PFSK-1 (cell line): Measurements from ENCODE around the gene TSEN15.

ENCODE experiments used
- FOXP2 ChIP-seq: optimal IDR thresholded peaks from 2 replicates; pipeline ENCODE3; 2011; ENCODE audit warnings: borderline replicate concordance, control low read depth, inconsistent platforms; ENCODE audit not compliant: insufficient read depth; ENCODE audit errors: extremely low read length, extremely low read depth
- POLR2AphosphoS5 ChIP-seq: IDR thresholded peaks from 2 replicates; pipeline ENCODE4 v1.6.1; 2012; ENCODE audit warnings: low read depth, mild to moderate bottlenecking, control low read depth, low read length, moderate library complexity
- REST ChIP-seq, 2 experiments: IDR thresholded peaks; 2 replicates each; pipeline versions ENCODE4 v1.6.1 to v1.8.0; 2011 to 2012; ENCODE audit warnings: low read depth in 2 of 2, low read length in 2 of 2, control low read depth in 1 of 2, inconsistent platforms in 1 of 2, mild to moderate bottlenecking in 1 of 2, moderate library complexity in 1 of 2; ENCODE audit not compliant: insufficient read depth in 1 of 2
- SIN3A ChIP-seq: IDR thresholded peaks from 2 replicates; pipeline ENCODE4 v1.6.1; 2012; ENCODE audit warnings: mild to moderate bottlenecking, low read length, moderate library complexity, borderline replicate concordance; ENCODE audit not compliant: insufficient read depth
- TAF1 ChIP-seq: IDR thresholded peaks from 2 replicates; pipeline ENCODE4 v1.6.1; 2012; ENCODE audit warnings: low read length, control low read depth, borderline replicate concordance; ENCODE audit not compliant: insufficient read depth

TSEN15 gene

GRCh38 chr1:184019069-184019468 is 32.5 kb upstream of the TSEN15 start:
- TF ChIP-seq REST (IDR thresholded peaks at IDR 0.05; ENCODE audit: insufficient read depth in 1 of 2, low read depth in 2 of 2, low read length in 2 of 2) (no peak), FOXP2 (no peak), POLR2AphosphoS5 (no peak), SIN3A (no peak), TAF1 (no peak)

- no peak for TF ChIP-seq SIN3A
Observed at GRCh38 chr1:184019506-184019905, 32.0 kb upstream of the TSEN15 start.

- TF ChIP-seq FOXP2, result no peak
- TF ChIP-seq POLR2AphosphoS5, result no peak
- no peak for TF ChIP-seq REST (IDR thresholded peaks at IDR 0.05; ENCODE audit: insufficient read depth in 1 of 2, low read depth in 2 of 2, low read length in 2 of 2)
- no peak for TF ChIP-seq SIN3A
- TF ChIP-seq TAF1, result no peak
Observed at GRCh38 chr1:184020328-184020727, 31.2 kb upstream of the TSEN15 start.

GRCh38 chr1:184020855-184021254 is 30.7 kb upstream of the TSEN15 start:
- TF ChIP-seq POLR2AphosphoS5 (no peak), SIN3A (no peak), TAF1 (no peak), REST (IDR thresholded peaks at IDR 0.05; ENCODE audit: insufficient read depth in 1 of 2, low read depth in 2 of 2, low read length in 2 of 2) (no peak), FOXP2 (no peak)

- TF ChIP-seq SIN3A (no peak), REST (IDR thresholded peaks at IDR 0.05; ENCODE audit: insufficient read depth in 1 of 2, low read depth in 2 of 2, low read length in 2 of 2) (no peak), POLR2AphosphoS5 (no peak), TAF1 (no peak), FOXP2 (no peak)
Observed at GRCh38 chr1:184021728-184022127, 29.8 kb upstream of the TSEN15 start.
